Measurements from ENCODE around the gene CAPN10.

DNA sequence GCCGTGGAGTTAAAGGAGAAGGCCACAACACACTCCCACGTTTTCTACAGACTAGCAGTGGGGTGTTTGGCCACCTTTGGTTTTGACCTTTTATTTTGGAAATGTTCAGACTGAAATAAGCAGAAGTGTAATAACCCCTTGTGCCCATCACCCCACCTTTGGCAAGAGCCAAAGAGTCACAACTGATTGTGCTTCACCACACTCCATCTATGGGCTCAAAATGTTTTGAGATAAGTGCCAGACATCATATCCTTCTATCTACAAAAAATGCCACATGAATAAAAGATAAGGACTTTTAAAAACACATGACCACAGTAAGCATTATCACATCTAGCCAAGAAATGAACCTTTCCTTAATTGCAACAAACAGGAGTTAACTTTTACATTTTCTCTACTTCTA, 28.9 kb downstream of the CAPN10 start:
- TF ChIP-seq, protein P1, sequence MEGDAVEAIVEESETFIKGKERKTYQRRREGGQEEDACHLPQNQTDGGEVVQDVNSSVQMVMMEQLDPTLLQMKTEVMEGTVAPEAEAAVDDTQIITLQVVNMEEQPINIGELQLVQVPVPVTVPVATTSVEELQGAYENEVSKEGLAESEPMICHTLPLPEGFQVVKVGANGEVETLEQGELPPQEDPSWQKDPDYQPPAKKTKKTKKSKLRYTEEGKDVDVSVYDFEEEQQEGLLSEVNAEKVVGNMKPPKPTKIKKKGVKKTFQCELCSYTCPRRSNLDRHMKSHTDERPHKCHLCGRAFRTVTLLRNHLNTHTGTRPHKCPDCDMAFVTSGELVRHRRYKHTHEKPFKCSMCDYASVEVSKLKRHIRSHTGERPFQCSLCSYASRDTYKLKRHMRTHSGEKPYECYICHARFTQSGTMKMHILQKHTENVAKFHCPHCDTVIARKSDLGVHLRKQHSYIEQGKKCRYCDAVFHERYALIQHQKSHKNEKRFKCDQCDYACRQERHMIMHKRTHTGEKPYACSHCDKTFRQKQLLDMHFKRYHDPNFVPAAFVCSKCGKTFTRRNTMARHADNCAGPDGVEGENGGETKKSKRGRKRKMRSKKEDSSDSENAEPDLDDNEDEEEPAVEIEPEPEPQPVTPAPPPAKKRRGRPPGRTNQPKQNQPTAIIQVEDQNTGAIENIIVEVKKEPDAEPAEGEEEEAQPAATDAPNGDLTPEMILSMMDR (conservative IDR thresholded peaks at IDR 0.05) = no peak
- no peak for TF ChIP-seq ZFX (IDR thresholded peaks at IDR 0.05)

Measured in C4-2B (cell line).